K562 (cell line): ENCODE data around the gene GPR152. TPM values are rescaled to one million over a fixed set of nuclear protein-coding genes. Genes with fewer than 3 reads are reported as not detected.

Source experiments
- CCNT2 ChIP-seq: IDR thresholded peaks from 2 replicates; pipeline ENCODE4 v1.6.1; 2011; ENCODE audit warnings: borderline replicate concordance, low read depth, mild to moderate bottlenecking, moderate library complexity, mixed read lengths, low read length; ENCODE audit not compliant: insufficient read length; ENCODE audit errors: extremely low read depth
- HIVEP1 ChIP-seq: fragments of 250-450 bp; sonication (Bioruptor Pico); IDR thresholded peaks from 2 replicates; pipeline ENCODE4 v1.4.0; 2020; ENCODE audit warnings: mild to moderate bottlenecking
- KHSRP ChIP-seq: fragments of 450-650 bp; IDR thresholded peaks from 2 replicates; pipeline ENCODE4 v1.6.1; 2017
- L3MBTL2 ChIP-seq: fragments of 450-650 bp; IDR thresholded peaks from 2 replicates; pipeline ENCODE4 v1.6.1; 2016; ENCODE audit warnings: mild to moderate bottlenecking, moderate library complexity
- MAFK ChIP-seq: IDR thresholded peaks from 2 replicates; pipeline ENCODE4 v1.6.1; 2011; ENCODE audit warnings: low read length, improper control_type of control experiment
- MYC ChIP-seq, 2 experiments: fragments of 250-450 bp in 1 of 2; sonication (Bioruptor Pico) in 1 of 2; IDR thresholded peaks; 2 replicates each; pipeline versions ENCODE4 v1.5.1 to v1.6.1; 2012 to 2021; ENCODE audit warnings: low read depth in 2 of 2, borderline replicate concordance in 1 of 2, improper control_type of control experiment in 1 of 2, low read length in 1 of 2, mild to moderate bottlenecking in 1 of 2, moderate library complexity in 1 of 2
- RAD21 ChIP-seq, 2 experiments: fragments of 250-450 bp in 1 of 2; fragments of 450-650 bp in 1 of 2; sonication (Bioruptor Pico) in 1 of 2; formaldehyde crosslinking in 1 of 2; IDR thresholded peaks in 1 of 2; conservative IDR thresholded peaks in 1 of 2; 2 replicates each; pipeline versions ENCODE4 v1.4.0 to v1.8.0; 2020 to 2022; ENCODE audit warnings: mild to moderate bottlenecking in 2 of 2, moderate library complexity in 1 of 2
- RBM15 ChIP-seq: fragments of 200-400 bp; formaldehyde crosslinking; IDR thresholded peaks from 2 replicates; pipeline ENCODE4 v1.6.1; 2018; ENCODE audit warnings: mild to moderate bottlenecking, low read length, moderate library complexity; ENCODE audit not compliant: insufficient read depth
- ZKSCAN3 ChIP-seq: fragments of 250-450 bp; sonication (Bioruptor Pico); IDR thresholded peaks from 2 replicates; pipeline ENCODE4 v1.4.0; 2020
- ZNF282 ChIP-seq: sonication (generic); formaldehyde crosslinking; IDR thresholded peaks from 2 replicates; pipeline ENCODE4 v1.8.1; 2023; ENCODE audit warnings: missing genetic modification reagents
- ZNF431 ChIP-seq: sonication (generic); formaldehyde crosslinking; IDR thresholded peaks from 2 replicates; pipeline ENCODE4 v1.8.0; 2022; ENCODE audit warnings: mild to moderate bottlenecking, missing genetic modification reagents
- ZNF583 ChIP-seq: fragments of 250-450 bp; sonication (Bioruptor Pico); IDR thresholded peaks from 2 replicates; pipeline ENCODE4 v1.4.0; 2020
- ZNF707 ChIP-seq: fragments of 250-450 bp; sonication (Bioruptor Pico); conservative IDR thresholded peaks from 2 replicates; pipeline ENCODE4 v1.8.0; 2022; ENCODE audit warnings: inconsistent platforms, mild to moderate bottlenecking, moderate library complexity
- polyA plus RNA-seq, 8 experiments: library from polyadenylated mRNA; depleted of rRNA in 4 of 8; stranded (reverse) in 5 of 8; unstranded in 3 of 8; fragments of >200 nt; fragmentation: Nextera tagmentation in 2 of 8; fragmentation: Illumina TruSeq in 1 of 8; extraction: Ambion mirVana in 2 of 8; extraction: Trizol in 1 of 8; gene quantifications; 2 replicates each; pipeline versions ENCODE4 v1.2.1 to v1.2.3, GENCODE V29; 2011 to 2014; ENCODE audit warnings: inconsistent platforms in 1 of 8, missing spikeins in 1 of 8
- total RNA-seq, 7 experiments: library from RNA; depleted of rRNA in 6 of 7; stranded (reverse); fragments of >200 nt in 6 of 7; fragmentation: Illumina TruSeq in 2 of 7; extraction: Trizol in 2 of 7; gene quantifications; 2 replicates each; pipeline versions ENCODE4 v1.2.1 to v1.2.3, GENCODE V29; 2011 to 2021; ENCODE audit warnings: low replicate concordance in 1 of 7
- TF ChIP-seq, protein P1 (sequence below): fragments of 200-800 bp; sonication (Bioruptor generic); IDR thresholded peaks from 2 replicates; pipeline ENCODE4 v1.6.1; 2016; ENCODE audit warnings: missing genetic modification characterization, missing compliant biosample characterization
- TF ChIP-seq, protein P2 (sequence below): fragments of 450-650 bp; IDR thresholded peaks from 2 replicates; pipeline ENCODE4 v1.6.1; 2018; ENCODE audit not compliant: partially characterized antibody
- TF ChIP-seq, protein P3 (sequence below): fragments of 250-450 bp; sonication (Bioruptor Pico); IDR thresholded peaks from 2 replicates; pipeline ENCODE4 v1.5.0; 2021

The GPR152 gene
- total and polyA plus RNA-seq, 9 of the 15 experiments (the other 6 are each of a cell fraction or from before 2014, with no cell fraction given): not detected

DNA sequence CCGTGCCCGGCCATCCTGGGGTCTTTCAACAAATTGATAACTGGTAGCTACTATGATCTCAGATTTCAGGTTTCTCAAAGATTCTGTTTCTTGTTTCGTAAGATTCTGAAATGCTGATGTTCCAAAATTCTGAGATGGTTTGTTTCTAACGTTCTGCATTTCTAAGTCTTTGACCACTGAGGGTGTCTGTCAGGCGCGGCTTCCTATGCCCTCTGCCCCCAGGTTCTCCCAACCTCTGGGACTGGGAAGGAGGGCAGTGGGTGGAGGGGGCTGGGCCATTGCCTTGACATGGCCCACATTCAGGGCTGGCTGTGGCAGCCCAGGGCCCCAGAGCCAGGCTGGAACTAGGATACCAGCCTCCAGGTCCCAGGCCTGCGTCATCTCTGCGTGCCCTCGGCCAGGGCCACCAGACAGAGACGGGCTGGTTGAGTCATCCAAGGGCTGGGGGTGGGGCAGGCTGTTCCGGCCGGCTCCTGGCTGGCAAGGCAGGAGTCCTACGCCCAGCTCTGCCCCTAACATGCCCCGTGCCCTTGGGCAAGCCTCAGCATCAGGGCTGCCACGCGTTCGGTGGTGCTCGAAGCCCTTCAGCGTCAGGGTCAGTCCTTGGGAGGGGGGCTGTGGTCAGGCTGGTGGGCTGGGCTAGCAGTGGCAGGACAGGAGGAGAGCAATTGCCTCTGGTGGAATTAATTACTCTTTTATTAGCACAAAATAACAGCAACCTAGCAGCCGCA lies 11.3 kb upstream of the GPR152 start (continued):
- 0 out of 2 replicates have a peak, but pooled peaks have one; percentile 11 for TF ChIP-seq MYC (IDR thresholded peaks at IDR 0.05; ENCODE audit: low read depth, low read length)
- 0 out of 2 replicates have a peak, but pooled peaks have one; percentile 30 for TF ChIP-seq MYC (CRISPR knock-in tag; IDR thresholded peaks at IDR 0.05; ENCODE audit: borderline replicate concordance, low read depth)
- no peak for TF ChIP-seq RBM15
- TF ChIP-seq L3MBTL2: no peak
- no peak for TF ChIP-seq CCNT2
- TF ChIP-seq KHSRP: no peak
- TF ChIP-seq RAD21 (CRISPR knock-in tag; conservative IDR thresholded peaks at IDR 0.05 in 1 of 2, IDR thresholded peaks at IDR 0.05 in 1 of 2): no peak
- TF ChIP-seq ZNF431 (CRISPR knock-in tag): no peak
- no peak for TF ChIP-seq ZKSCAN3
- peak; percentile 66; the same call in 1 of the 2 replicates for TF ChIP-seq ZNF583 (CRISPR knock-in tag)
- TF ChIP-seq, protein P1, sequence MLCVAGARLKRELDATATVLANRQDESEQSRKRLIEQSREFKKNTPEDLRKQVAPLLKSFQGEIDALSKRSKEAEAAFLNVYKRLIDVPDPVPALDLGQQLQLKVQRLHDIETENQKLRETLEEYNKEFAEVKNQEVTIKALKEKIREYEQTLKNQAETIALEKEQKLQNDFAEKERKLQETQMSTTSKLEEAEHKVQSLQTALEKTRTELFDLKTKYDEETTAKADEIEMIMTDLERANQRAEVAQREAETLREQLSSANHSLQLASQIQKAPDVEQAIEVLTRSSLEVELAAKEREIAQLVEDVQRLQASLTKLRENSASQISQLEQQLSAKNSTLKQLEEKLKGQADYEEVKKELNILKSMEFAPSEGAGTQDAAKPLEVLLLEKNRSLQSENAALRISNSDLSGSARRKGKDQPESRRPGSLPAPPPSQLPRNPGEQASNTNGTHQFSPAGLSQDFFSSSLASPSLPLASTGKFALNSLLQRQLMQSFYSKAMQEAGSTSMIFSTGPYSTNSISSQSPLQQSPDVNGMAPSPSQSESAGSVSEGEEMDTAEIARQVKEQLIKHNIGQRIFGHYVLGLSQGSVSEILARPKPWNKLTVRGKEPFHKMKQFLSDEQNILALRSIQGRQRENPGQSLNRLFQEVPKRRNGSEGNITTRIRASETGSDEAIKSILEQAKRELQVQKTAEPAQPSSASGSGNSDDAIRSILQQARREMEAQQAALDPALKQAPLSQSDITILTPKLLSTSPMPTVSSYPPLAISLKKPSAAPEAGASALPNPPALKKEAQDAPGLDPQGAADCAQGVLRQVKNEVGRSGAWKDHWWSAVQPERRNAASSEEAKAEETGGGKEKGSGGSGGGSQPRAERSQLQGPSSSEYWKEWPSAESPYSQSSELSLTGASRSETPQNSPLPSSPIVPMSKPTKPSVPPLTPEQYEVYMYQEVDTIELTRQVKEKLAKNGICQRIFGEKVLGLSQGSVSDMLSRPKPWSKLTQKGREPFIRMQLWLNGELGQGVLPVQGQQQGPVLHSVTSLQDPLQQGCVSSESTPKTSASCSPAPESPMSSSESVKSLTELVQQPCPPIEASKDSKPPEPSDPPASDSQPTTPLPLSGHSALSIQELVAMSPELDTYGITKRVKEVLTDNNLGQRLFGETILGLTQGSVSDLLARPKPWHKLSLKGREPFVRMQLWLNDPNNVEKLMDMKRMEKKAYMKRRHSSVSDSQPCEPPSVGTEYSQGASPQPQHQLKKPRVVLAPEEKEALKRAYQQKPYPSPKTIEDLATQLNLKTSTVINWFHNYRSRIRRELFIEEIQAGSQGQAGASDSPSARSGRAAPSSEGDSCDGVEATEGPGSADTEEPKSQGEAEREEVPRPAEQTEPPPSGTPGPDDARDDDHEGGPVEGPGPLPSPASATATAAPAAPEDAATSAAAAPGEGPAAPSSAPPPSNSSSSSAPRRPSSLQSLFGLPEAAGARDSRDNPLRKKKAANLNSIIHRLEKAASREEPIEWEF (CRISPR knock-in tag): no peak; the same call in 1 of the 2 replicates
- no peak for TF ChIP-seq MAFK
- TF ChIP-seq, protein P2, sequence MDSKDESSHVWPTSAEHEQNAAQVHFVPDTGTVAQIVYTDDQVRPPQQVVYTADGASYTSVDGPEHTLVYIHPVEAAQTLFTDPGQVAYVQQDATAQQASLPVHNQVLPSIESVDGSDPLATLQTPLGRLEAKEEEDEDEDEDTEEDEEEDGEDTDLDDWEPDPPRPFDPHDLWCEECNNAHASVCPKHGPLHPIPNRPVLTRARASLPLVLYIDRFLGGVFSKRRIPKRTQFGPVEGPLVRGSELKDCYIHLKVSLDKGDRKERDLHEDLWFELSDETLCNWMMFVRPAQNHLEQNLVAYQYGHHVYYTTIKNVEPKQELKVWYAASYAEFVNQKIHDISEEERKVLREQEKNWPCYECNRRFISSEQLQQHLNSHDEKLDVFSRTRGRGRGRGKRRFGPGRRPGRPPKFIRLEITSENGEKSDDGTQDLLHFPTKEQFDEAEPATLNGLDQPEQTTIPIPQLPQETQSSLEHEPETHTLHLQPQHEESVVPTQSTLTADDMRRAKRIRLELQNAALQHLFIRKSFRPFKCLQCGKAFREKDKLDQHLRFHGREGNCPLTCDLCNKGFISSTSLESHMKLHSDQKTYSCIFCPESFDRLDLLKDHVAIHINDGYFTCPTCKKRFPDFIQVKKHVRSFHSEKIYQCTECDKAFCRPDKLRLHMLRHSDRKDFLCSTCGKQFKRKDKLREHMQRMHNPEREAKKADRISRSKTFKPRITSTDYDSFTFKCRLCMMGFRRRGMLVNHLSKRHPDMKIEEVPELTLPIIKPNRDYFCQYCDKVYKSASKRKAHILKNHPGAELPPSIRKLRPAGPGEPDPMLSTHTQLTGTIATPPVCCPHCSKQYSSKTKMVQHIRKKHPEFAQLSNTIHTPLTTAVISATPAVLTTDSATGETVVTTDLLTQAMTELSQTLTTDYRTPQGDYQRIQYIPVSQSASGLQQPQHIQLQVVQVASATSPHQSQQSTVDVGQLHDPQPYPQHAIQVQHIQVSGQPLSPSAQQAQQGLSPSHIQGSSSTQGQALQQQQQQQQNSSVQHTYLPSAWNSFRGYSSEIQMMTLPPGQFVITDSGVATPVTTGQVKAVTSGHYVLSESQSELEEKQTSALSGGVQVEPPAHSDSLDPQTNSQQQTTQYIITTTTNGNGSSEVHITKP: peak; percentile 9
- no peak for TF ChIP-seq ZNF282
- TF ChIP-seq, protein P3, sequence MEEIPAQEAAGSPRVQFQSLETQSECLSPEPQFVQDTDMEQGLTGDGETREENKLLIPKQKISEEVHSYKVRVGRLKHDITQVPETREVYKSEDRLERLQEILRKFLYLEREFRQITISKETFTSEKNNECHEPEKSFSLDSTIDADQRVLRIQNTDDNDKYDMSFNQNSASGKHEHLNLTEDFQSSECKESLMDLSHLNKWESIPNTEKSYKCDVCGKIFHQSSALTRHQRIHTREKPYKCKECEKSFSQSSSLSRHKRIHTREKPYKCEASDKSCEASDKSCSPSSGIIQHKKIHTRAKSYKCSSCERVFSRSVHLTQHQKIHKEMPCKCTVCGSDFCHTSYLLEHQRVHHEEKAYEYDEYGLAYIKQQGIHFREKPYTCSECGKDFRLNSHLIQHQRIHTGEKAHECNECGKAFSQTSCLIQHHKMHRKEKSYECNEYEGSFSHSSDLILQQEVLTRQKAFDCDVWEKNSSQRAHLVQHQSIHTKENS (CRISPR knock-in tag): no peak
- peak; percentile 12; the same call in 1 of the 2 replicates for TF ChIP-seq HIVEP1 (CRISPR knock-in tag)
- TF ChIP-seq ZNF707 (CRISPR knock-in tag): no peak
